HuH-7 (cell line): Measurements from ENCODE around the gene MRPL55.
"Not testable (repeated sequence)": the region's sequence is repeated elsewhere in the genome, so short reads cannot be mapped to it uniquely, and the experiment has no call there.

ENCODE experiments used
- DNase-seq: peaks from one replicate; pipeline ENCODE4 v3.0.0; 2011; ENCODE audit warnings: low spot score

Gene MRPL55

DNA sequence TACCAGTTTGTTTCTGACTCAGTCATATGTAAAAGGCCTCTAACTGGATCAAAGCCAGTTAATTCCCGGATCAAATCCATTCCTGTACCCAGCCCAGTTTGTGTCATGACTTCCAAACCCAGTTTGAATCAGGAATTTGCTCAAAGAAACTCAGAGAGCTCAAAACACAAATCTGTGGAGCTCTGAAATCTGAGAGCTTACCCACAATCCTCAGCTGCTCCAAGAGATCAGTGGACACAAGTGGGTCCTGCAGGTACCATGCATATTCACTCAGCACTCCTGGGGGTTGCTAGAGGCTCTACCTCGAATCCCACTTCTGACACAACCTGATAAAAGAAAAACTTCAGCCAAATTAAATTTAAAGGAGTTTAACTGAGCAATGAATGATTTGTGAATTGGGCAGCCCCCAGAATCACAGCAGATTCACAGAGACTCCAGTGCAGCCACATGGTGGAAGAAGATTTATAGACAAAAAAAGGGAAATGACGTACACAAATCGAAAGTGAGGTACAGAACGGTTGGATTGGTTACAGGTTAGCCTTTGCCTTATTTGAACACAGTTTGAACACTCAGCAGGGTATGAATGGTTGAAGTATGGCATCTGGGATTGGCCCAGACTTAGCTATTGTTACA, 11.9 kb upstream of the MRPL55 start:
- DNase-seq, result no peak

DNA sequence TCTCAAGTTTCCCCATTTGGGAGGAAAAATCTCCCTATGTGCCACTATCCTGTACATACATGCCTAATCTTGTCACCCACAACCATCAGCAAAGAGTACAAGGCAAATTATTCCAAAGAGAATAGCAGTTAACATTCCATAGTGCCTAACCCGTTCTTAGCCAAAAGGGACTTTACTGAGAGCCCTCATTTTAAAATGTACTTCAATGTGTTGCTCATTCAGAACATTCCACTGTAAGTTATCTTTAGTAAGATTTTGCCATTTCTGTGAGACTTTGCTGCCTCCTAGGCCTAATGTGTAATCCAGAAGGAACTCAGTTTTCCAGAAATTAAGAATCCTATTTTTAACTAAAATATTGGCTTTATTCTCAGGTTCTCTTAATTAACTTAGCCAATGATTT, 11.3 kb upstream of the MRPL55 start:
- DNase-seq, result no peak

DNA sequence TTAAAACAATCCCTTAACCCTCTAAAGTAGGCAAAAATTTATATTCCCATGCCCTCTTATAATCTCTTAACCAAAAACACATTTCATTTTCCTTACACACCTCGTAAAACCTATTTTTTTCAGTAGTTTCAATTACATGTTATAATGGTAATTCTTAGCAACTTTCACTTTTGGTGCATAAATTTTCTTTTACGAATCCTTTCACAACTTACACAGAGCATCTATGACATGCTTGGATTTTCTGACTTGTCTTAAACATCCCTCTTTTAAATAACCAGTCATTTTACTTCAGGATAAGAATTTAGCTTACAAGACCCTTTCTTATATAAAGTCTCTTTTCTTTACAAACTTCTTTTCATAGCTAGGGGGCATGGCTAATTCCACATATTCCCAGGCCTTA, 8.9 kb upstream of the MRPL55 start:
- DNase-seq, result no peak

DNA sequence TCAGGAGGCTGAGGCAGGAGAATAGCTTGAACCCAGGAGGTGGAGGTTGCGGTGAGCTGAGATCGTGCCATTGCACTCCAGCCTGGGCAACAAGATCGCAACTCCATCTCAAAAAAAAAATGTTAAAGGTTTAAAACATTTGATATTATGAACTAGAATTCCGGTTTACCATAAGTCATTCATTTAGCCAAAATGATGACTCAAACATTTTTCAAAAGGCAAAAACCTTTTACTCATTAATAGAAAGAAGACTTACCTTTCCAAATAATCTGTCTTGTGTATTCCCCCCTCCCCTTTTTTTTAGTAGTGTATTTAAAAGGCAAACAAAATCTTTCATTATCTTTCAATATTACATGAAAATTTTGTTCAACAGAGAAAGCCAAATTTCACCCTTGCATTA, 8.2 kb upstream of the MRPL55 start:
- no peak for DNase-seq

DNA sequence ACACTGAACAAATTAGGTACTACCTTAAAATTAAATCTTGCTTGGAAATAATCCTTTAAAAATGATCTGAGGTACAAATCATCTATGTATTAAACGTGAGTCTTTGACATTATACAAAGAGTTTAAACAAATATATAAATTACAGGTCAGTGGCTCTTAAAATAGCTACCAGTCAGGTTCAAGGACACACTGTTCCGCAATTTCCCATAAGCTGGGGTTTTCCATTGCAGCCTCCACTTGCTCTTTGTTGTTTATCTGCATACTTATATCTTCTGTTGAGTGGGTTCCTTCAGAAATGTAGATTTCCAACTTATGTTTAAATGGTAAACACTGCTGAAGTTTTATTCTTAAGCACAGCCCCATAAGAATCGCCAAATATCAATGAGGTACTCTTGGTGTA, 5.7 kb upstream of the MRPL55 start:
- DNase-seq, result no peak

DNA sequence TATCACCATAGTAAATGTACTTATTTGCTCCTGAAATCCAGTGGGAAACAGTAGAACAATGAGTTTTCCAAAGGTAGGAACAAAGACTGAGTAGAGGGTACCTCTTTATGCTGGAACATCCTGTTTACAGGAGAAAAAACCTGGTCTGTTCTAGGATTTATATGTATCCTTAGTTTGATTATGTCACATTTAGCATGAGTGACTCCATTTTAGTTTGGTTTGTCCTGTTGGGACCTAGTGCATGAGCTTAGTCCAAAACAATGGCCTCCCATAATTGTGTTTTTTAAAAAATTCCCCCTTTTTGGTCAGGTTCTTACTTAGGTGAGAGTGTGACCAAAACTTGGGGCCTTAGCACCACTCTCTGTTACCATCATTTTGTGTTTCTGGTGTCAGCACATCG, 3.5 kb upstream of the MRPL55 start:
- DNase-seq, result no peak

DNA sequence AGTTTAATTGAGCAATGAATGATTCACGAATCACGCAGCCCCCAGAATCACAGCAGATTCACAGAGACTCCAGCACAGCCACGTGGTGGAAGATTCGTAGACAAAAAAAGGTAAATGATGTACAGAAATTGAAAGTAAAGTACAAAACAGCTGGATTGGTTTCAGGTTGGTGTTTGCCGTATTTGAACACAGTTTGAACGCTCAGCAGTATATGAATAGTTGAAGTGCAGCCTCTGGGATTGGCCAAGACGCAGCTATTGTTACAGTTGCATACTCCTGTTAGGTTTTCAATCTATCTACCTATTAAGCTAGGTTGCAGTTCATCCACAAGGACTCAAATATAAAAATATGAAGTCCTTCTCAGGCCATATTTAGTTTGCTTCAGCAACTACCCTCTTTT, 3.1 kb upstream of the MRPL55 start:
- no peak for DNase-seq

DNA sequence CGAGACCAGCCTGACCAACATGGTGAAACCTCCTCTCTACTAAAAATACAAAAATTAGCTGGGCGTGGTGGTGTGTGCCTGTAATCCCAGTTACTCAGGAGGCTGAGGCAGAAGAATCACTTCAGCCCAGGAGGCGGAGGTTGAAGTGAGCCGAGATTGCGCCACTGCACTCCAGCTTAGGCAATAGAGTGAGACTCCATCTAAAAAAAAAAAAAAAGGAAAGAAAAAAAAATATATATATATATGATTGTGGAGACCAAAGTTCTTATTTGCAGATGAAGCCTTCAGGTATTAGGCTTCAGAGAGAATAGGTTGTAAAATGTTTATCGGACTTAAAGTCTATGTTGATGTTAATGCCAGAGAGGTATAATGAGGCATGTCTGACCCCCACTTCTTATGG, 2.2 kb upstream of the MRPL55 start:
- not testable (repeated sequence) for DNase-seq

DNA sequence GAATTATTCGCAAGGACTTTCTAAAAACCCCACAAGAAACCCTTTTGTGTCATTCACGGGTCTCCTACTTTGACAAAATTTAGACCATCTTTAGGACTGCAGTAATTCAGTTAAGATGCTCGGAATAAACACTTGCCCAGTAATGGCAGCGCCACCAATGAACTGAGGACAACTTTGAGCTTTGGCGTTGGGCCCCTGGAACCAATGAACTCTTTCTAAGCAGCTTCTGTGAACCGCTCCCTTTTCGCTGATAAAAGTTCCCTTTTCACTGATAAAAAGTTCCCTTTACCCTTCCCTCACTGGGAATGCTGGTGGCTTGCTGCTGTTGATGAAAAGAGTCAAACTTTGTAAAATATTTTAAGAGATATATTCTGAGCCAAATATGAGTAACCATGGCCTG, 1.5 kb upstream of the MRPL55 start:
- DNase-seq, result no peak

DNA sequence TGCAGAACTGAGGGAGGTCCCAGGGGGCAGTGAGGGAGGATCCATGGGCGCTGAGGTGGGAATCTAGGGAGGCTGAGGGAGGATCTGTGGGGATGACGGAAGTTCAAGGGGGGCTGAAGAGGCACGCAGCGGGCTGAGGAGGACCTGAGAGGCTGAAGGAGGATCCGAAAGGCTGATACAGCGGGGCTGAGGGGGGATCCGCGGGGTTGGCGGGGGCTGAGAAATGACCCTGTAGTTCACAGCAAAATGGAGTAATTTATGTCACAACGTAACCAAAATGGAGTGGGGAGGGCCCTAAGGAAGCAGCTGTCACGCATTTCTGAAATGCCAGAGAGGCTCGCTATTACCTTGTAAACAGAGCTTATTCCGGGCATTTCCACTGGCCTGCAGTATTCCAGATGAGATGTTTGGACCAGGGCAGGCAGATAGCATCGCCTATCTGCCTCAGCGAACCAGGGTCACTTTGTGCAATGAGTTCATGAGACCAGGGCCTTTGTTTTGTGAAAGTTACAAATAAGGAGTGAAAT, 926 bp upstream of the MRPL55 start:
- no peak for DNase-seq

DNA sequence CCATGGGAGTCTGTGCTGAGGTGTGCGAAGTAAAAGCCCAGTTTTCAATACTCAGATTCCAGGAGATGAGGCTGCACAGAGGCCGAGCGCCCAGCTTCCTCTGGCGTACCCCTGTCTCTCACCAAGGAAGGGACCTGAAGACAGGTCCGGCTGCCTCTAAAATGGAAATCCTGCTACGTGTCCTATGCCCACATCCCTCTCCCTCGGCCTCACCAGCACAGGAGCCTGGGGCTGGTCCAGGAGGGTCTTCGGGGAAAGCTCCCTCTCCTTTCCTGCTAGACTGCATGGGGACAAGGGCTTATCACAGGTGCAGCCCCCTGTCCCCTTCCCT, 392 bp downstream of the MRPL55 start:
- DNase-seq, result peak; percentile 7

DNA sequence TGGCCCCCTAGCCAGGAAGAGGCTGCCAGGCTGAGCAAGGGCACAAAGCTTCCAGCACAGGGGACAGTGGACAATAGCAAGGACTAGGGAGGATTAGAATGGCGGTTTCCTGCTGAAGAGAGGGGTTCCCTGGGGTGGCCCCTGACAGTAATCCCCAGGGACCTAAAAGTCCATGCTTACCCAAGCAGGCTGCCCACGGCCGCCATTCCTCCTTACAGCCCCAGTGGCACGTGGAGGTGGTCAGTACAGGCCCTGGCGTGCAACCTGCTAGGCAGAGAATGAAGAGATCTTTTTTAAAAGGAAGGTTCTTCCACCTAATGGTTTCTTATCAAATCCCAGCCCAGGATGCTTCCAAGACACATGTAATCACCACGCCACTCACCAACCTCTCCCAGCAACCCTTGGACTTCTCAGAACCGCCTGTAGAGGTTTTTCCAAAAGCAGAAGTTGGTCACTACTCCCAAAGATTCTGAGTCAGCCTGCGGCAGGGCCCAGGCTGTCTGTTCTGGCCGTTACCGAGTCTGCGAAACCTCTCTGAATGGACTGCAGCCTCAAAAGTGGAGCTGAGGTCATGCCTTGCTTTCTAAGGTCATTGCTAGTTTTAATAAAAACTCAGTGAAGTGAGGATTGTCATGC, 926 bp downstream of the MRPL55 start:
- DNase-seq, result no peak

DNA sequence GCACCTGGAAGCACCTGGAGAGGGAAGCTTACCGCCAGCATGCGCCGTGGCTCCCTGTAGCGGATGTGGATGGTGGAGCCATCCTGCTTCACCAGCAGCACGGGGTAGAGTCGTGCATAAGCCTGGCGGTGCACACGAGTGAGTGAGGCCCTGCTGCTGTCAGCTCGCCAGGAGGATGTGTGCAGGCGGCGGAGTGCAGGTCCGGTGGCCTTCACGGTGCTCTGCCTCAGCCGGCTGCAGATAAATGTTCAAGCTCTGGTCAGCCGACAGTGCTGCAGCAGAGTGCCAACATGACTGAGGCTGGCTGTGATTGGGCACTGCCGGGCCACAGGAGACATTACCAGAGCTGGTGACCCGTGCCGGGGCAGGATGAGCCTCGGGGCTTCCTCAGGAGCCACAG, 1.5 kb downstream of the MRPL55 start:
- no peak for DNase-seq

DNA sequence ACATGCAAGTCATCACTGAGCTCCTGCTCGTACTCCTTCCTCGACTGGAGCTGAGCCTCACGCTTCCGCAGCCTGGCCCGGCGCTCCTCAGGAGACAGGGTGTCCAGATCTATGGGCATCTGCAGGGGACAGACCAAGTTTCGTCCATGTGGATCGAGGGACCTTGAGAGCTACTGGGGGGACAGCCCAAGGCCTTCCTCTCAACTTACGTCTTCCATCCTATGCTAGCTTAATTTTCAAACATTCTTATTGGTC, 2.4 kb downstream of the MRPL55 start:
- DNase-seq, result no peak

DNA sequence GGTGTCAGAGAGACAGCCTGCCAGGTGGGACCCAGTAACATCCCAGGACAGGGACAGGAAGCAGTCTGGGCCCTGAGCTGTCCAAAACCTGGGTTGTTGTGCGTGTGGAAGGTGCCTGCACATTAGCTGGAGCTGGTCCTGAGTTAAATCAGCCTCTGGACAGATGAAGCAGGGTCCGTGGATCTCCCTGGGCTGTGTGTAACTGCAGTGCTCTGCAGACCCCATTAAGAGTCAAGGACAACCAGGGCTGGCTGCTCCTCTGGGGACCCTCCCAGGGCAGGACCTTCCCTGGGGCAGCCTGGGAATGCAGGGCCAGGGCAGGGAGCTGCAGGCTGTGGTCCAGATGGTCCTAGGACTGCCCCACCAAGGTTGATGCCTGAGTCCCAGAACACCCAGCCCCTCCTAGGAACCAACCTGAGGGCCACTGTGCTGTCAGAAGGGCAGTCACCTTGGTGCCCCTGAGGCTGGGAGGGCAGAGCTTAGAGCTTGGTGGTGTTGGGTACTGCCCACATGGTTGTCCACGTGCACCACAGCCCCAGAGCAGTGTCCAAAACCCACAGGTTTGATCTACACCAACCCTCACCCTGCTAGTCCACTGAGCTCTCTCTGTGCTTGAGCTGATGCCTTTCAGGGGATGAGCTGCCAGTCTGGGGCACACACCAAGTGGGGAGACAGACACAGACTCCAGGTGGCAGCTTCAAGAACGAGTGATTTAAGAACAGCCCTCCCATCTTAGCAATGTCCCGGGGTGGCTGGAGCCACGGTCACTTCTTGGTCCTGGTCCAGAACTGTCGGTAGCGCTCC, 2.9 kb downstream of the MRPL55 start:
- DNase-seq, result no peak

DNA sequence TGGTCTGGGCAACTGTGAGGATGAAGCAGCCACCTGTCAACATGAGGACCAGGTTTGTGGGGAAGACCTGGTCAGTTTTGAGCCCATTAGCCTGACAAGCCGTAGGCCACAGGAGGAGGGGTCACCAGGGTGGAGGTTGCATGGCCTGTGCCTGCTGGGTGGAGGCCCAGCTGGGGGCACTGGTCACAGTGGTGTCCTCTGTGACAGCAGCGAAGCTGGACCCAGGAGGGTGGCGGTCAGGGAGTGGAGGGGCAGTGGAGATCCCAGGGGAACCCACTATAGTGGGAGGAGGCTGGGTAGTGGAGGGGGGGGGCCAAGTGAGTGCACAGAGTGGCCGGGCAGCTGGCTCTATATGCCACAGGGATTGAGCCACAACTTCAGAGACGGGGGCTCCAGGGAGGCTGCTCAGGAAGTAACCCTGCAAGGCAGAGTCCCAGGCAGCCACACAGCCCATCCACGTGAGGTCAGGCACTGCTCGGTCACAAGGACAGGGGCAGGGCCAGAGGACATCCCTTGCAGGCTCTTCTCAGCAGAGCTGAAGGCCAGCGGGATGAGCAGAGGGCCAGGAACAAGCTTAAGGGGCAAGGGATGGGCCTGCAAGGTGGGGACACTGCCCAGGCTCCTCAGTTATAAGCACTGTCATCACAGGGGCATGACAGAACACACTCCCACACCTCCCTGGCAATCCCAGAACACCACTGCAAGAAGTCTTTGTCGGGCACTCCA, 3.7 kb downstream of the MRPL55 start:
- peak; percentile 6 for DNase-seq

DNA sequence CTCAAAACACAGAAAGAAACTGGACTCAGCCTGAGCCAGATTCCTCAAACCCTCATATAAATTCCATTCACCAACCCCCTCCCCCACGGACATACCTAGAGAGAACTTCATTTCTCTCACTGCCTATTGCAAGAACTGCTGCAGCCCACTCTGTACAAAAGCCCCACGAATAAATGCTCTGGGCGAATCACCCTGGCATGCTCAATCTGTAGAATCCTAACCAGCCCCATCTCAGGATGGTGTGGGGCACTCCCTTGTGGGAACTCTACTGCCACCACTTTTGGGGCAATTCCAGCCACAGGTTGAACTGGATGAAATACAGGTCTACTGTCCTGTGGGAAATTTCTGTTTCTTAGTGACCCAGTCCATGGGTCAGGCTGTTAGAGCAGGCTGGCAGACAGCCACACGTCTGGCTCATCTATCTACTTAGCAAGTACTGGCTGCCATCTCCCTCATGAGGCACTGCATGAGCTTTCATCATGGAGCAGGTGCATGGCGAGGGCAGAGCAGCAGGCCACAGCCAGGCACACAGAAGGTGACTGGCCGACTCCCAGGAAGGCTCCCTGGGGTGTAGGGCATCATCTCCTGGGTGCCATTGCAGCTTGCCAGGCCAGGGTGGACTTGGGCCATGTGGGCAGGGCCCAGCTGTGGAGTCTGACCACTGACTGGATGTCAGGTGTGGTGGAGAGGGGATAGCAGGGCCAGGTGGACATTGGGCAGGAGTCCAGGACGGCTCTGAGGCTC, 4.4 kb downstream of the MRPL55 start:
- peak; percentile 15 for DNase-seq

DNA sequence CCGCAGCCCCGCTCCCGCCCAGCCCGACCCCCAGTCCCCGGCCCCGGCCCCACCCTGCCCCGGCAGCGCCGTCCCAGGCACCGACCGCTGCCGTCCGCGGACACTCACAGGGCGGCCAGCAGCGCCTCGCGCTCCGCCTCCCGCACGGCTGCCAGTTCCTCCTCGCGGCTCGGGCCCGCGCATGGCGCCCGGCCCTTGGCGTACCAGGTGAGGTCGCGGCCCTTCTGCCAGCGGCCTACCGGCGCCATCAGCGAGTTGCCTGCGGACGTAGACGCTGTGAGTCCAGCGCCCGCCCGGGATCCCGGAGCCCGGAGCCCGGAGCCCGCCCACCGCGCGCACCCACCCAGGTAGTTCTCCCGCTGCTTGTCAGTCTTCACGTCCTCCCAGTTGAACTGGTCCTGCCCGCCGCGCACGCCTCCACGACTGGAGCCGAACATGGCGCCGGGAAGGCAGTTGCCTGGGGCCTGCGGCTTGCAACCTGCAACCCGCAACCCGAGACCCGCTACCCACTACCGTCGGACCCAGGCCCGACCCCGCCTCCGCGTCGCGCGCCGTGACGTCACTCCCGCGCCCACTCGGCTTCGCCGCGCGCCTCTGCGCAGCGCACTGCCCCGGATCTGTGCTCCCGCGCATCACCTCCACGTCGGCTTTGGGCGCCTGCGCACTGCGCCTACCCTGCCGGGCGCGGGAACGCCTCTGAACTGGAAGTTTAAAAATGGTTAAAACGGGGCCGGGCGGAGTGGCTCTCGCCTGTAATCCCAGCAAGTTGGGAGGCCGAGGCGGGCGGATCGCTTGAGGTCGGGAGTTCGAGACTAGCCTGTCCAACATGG, 6.1 kb downstream of the MRPL55 start, which contains the start of gene C1orf35:
TSS of gene C1orf35 (minus strand) at position 535 of the 830 bp plus-strand sequence. CDS start at position 437, 98 bp downstream.
- peak; percentile 99 for DNase-seq

DNA sequence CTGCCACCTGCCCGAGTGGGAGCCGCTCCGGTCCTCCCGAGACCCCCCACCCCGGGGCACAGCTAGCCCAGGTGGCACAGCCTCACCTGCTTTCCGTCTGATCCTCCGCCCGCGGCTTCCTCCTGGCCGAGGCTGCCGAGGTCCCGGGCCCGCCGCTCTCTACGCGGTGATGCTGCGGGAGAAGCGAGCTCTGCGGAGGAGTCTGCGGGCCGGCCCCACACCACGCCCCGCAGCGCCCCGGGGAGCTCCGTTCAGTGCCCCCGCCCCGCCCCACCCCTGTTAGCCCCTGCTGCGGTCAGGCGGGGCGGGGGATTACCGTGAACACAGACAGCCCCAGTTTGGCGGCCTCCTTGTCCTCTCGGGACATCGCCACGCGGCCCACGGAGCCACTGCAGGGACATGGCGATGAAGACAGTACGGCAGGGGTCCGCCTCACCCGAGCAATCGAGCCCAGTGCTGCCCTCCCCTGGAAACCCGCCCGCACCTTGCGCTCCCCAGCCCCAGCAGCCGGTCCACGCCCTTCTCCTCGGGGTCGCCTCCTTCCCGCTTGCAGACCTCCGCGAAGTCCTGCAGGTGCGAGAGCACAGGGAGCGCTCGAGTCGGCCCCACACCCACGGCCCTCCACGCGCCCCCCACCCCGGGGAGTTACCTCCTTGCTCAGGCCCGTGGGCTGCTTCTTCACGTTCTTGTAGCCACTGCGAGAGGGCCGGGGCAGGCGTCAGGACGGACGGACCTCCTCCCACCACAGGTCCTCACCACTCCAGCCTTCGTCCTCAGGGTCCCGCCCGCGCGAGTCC, 6.9 kb downstream of the MRPL55 start:
- DNase-seq, result peak; percentile 90

DNA sequence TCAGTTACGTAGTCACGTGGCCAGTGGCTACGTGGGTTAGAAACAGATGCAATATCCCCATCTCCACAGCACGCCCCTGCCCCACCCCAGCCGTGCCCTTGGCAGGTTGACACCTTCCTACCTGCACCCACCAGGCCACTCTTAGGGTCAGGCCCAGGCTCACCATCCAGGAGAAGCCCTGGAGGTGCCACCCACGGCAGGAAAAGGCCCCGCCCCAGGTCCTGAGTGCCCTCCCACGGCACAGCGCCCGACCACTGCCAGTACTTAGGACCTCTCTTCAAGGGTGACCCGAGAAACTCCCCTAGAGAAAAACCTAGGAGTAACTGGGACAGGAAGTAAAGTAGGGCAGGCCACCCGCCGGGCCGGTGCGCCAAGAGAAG, 7.5 kb downstream of the MRPL55 start:
- peak; percentile 46 for DNase-seq
